Effector CD4-positive, alpha-beta T cell (primary cell): ENCODE data around the gene ZNF627.
A peak's percentile ranks its signal among the peaks of the same experiment; 100 is the strongest.
"Not testable (repeated sequence)": the region's sequence is repeated elsewhere in the genome, so short reads cannot be mapped to it uniquely, and the experiment has no call there.

Experiments
- DNase-seq: peaks from one replicate; pipeline ENCODE4 v3.0.0-alpha.2; 2020
- total RNA-seq: gene quantifications from one replicate; lab custom pipeline; 2026; lab: John Stamatoyannopoulos, UW

ZNF627 gene
- 9.0 reads per million, percentile 30 among the genes with 10 or more reads in this experiment for total RNA-seq

DNA sequence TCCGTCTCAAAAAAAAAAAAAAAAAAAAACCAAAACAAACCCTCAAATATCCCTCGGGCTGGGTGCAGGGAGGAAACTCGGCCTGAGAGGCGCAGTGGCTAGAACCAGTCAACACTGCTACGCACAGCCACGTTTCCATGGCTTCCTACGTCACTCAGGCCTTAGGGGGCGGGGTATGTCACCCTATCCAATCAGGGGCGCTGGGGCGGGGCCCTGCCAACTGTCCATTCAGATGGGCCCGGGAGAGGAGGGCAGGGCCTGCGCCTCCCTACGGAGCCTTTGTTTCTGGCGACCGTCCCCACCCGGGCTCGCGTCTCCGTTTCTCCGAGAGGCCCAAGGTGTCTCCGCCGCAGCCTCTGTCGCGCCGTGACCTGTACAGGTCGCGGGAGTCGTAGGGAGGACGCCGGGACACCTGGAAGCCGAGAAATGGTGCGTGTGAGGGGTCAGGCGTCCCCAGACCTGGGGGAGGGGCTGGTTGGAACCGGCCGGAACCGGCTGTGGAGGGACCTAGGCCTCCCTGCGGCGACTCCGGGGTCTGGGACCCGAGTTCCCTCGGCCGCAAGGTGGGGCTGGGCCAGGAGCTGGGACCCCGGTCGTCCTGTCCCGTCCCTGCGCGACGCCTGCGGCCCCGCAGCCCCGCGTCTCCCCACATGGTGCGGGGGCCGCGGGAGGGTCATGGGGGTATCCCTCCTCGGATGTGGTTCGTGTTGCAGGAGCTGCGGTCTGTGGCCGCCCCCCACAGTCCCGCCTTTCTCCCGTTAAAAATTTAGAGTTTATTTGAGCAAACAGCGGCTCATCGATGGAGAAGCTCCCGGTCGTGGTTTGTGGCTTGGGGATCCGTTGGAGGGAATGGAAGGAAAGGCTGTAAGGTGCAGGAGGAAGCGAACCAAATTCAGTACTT lies at the start of gene ZNF627:
Gene ZNF627, plus strand, starts transcription at position 282 of the 901 bp plus-strand sequence. Its CDS starts 145 bp downstream, at position 427.
- peak; percentile 94 for DNase-seq

DNA sequence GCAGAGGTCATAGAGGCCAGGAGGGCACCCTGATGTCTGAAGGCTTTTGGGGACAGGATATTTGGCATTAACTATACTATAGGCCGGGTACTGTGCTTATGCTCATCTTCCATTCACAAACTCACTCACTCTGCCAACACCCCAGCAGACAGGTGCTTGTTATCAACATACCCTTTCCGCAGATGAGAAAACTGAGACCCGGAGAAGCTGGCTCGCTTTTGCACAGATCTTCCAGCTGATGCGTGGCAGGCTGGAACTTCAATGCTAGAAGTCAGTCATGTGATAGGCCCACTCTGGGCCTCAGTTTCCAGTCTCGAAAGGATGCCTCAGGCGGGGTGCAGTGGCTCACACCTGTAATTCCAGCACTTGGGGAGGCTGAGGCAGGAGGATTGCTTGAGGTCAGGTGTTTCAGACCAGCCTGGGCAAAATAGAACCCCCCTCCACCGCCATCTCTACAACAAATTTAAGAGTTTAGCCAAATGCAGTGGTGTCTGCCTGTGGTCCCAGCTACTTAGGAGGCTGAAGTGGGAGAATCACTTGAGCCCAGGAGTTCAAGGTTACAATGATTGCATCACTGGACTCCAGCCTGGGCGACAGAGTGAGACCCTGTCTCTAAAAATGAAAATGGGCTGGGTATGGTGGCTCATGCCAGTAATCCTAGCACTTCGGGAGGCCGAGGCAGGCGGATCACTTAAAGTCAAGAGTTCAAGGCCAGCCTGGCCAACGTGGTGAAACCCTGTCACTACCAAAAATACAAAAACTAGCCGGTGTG lies 49.2 kb upstream of the ZNF627 start:
- DNase-seq, result no peak

DNA sequence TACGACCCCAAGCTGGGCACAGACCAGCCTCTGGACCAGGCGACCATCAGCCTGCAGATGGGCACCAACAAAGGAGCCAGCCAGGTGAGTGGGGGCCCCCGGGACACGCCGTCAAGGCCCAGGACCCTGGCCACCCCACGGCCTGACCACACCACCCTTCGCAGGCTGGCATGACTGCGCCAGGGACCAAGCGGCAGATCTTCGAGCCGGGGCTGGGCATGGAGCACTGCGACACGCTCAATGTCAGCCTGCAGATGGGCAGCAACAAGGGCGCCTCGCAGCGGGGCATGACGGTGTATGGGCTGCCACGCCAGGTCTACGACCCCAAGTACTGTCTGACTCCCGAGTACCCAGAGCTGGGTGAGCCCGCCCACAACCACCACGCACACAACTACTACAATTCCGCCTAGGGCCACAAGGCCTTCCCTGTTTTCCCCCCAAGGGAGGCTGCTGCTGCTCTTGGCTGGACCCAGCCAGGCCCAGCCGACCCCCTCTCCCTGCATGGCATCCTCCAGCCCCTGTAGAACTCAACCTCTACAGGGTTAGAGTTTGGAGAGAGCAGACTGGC lies 47.8 kb upstream of the ZNF627 start:
- no peak for DNase-seq

DNA sequence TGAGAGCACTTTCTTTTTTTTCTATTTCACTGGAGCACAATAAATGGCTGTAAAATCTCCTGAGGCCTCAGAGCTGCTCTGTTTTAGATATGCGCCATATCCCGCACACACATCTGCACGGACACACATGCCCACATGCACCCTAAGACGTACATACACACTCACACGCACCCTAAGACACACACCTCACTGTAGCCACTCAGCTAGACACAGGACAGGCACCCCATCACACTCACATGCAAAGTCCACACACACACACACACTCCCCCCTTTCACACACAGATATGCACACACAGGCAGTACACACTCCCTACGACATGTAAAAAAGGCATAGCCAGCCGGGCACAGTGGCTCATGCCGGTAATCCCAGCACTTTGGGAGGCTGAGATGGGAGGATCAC lies 47.0 kb upstream of the ZNF627 start:
- DNase-seq, result no peak

DNA sequence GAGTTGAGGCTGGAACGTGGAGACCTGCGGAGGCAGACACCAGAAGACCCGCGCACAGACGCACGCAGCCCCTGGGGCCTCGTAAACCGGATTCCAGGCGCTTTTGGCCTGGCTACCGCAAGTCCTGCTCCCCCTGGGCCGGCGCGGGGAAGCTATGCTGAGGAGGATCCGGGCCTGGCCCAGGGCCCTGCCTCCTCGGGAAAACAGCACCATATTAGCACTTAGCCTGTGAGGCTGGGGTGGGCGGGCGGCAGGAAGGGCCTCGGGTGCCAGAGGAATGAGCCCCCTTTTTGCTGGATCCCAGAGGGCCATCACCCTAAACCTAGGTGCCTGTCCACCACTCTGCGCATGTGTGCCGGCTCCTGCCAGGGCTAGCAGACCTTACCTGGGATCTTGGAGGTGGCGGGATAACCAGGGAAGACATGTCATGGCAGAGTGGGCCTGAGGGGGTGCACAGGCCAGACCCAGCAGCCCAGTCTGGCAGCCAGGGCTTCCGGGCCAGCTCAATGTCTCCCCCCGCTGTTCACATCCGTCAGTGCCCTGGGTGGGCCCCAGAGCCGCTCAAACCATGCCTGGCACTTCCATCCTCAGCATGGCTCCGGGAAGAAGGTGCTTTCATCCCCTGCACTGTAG lies 45.6 kb upstream of the ZNF627 start:
- DNase-seq, result no peak

DNA sequence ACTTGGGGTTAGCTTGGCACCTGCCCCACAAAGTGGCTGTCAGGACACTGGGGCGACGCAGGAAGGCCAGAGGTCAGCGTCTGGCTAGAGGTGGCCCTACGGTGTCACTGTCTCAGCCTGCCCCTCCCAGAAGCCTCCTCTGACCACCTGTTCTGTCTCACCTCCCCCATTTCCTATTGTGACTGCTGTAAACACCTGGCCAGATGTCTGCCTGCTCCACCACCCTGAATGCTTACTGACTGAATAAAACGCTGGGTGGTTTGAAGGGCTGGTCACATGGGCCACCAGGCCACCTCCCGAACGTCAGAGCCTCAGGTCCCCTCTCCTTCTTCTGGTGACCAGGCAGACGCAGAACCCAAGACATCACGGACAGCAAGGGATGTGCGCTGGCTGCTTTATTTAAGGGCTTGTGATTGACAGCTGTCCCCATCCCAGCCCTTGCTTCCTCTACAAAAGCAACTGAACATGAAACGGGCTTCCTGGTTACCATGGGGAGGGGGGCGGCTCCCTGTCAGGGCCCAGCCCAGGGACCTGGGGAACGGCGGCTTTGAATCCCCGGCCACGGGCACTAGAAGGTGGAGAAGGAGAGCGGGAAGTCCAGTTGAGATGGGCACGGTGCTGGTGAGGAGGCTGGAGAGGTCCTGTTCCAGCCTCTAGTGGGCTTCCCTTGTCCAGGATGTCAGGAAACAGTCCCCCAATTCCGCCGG lies 44.5 kb upstream of the ZNF627 start:
- DNase-seq, result no peak

DNA sequence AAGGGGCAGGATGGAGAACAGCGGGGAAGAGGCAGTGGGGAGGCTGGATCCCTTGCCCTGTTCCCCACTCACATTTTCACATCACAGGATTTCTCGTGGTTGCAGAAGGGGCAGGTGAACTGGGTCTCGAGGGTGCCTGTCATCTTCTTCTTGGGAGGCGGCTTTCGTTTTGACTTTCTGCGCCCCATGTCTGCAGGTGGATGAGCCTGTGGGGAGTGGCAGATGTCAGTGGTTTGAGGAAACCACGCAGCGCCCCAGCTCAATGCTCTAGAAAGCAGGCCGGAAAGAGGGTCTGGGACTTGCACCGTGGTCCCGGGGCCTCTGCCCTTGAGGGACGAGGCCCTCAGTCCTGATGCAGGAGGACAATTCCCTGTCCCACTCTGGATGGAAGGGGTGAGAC lies 43.1 kb upstream of the ZNF627 start:
- no peak for DNase-seq

DNA sequence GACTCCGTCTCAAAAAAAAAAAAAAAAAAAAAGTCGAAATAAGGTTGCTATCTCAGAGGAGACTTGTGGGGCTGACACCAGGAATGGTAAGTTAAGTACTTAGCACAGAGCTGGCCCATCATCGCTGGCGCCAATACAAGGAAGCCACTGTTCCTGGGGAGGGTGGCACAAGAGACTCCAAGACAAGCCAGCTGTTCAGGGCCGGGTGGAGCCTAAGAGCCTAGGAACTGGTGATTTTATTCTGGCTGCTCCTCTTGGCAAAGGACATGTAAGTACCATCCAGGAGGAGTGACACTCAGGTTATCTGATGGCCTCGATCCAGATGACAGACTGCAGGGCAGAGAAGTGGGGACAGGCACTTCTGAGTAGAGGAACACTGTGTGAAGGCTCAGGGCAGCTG lies 42.0 kb upstream of the ZNF627 start:
- DNase-seq, result no peak

DNA sequence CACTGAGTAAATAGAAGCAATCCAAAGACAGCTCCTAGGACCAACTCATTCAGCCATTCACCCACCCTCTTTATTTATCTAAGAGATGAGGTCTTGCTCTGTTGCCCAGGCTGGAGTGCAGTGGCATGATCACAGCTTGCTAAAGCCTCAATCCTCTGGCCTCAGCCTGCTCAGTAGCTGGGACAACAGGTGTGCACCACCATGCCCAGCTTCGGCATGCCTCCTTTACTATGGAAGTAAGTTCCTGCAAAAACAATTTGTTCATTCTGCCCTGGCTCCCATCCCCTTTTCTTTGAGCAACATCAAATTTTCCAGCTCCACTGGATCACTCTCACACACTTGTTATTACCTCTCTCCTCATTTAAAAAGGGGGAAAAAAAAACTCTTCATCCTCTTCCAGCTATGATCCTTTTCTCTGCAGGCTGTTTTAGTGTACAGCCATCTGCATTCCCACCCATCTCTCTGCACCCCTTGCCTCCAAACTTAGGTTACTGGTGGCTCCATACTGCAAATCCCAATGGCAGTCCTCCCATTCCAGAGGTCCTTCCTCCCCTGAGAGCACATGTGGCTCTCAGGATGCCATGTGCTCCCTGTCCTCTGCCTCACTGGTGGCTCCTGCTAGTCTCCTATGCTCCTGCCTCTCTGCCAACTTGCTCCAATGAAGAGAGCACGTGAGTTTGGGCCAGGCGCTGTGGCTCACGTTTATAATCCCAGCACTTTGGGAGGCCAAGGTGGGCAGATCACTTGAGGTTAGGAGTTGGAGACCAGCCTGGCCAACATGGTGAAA lies 40.5 kb upstream of the ZNF627 start:
- DNase-seq, result no peak

DNA sequence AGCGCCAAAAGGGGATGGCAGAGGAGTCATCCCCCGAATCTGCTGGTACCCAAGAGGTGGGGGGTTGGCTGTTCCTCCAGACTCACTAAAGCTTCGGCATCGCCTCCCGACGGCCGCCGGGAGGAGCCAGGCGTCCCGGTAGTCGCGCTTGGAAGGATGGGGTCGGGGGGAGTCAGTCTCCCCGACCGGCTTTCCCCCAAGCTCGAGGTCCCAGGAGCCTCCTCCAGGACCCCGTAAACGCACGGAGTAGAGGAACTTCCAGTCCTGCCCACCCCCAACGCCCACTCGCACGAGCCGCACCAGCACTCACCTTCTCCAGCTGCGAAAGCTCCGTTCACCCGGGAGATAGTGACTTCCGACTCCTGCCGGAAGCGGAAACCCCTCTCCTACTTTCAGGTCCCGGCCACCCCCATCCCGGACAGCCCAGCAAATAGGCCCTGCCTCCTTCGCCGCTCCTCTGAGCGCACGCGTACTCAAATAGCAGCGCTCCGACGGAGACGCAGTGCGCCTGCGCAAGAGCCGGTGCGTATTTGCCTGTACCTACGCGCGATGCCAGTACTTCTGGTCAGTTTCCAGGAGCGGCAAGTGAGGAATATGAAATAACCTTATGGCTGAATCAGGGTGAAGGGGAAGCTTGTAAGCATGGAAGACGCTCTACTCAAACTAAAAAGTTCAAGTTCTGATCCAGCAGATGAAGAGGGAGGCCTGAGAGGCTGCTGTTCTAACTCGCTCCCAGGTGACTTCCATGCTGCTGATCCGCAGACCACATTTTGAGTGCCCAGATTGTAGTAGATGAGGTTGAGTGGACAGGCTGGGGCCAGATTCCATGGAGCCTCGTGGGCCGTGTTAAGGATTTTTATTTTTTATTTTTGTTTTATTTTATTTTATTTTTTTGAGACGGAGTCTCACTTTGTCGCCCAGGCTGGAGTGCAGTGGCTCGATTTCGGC lies 38.1 kb upstream of the ZNF627 start, which contains the start of gene ELOF1:
Gene ELOF1, minus strand, starts transcription at position 350 of the 948 bp plus-strand sequence. CDS start 4,883 bp downstream, outside the sequence.
- DNase-seq, result peak; percentile 97

DNA sequence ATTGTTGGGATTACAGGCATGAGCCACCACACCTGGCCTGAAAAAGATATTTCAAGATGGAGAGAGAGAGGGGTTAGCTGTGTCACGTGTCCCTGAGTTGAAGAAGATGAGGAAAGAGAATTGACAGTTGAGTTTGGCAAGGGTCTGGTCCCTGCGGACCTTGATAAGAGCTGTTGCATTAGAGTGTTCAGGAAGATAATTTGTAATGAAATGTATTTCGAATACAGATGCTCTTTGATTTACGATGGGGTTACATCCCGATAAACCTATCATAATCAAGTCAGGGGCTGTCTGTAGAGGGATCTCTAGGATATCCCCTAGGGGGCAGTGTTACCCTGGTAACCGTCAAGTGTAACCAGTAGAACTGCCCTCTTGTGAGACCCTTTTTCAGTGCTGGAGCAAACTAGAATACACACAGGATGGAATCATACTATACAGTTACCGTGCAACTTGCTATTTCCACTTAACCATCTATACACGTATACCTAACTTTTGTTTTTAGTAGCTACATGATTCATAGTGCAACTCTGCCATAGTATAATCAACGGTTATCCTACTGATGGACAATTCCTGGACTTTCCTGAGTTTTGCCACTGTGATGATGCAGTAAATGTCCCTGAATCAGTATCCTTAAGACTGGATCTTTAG lies 36.8 kb upstream of the ZNF627 start:
- DNase-seq, result peak; percentile 46

DNA sequence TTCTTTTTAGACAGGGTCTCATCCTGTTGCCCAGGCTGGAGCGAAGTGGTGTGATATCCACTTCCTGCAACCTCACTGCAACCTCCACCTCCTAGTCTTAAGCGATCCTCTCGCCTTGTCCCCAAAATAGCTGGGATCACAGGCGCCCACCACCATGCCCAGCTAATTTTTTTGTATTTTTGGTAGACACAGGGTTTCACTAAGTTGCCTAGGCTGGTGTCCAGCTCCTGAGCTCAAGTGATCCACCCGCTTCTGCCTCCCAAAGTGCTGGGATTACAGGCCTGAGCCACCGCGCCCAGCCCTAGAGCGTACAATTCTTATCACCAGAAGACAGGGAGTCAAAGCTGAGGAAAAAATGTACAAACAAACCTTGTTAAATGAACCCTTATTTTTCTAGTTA lies 33.8 kb upstream of the ZNF627 start:
- DNase-seq, result no peak

DNA sequence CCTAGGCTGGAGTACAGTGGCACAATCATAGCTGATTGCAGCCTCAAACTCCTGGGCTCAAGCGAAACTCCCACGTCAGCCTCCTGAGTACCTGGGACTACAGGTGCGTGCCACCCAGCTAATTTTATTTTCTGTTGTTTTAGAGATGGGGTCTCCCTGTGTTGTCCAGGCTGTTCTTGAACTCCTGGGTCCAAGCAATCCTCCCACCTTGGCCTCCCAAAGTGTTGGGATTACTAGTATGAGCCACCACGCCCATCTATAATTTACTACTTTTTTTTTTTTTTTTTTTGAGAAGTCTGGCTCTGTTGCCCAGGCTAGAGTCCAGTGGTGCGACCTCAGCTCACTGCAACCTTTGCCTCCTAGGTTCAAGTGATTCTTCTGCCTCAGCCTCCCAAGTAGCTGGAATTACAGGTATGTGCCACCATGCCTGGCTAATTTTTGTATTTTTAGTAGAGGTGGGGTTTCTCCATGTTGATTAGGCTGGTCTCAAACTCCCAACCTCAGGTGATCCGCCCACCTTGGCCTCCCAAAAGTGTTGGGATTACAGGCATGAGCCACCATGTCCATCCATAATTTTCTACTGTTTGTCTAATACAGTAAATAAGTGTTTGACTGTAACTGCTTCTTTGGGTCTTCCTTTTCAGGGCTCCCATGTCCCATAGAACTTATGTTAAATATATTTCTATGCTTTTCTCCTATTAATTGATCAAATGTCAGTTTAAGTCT lies 33.0 kb upstream of the ZNF627 start:
- DNase-seq, result not testable (repeated sequence)

DNA sequence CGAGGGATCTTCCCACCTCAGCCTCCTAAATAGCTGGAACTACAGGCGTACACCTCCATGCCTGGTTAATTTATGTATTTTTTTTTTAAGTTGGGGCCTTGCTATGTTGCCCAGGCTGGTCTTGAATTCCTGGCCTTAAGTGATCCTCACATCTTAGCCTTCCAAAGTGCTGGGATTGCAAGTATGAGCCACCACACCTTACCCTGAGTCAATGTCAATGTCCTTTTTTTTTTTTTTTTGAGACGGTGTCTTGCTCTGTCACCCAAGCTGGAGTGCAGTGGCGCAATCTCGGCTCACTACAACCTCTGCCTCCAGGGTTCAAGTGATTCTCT lies 31.7 kb upstream of the ZNF627 start:
- not testable (repeated sequence) for DNase-seq

DNA sequence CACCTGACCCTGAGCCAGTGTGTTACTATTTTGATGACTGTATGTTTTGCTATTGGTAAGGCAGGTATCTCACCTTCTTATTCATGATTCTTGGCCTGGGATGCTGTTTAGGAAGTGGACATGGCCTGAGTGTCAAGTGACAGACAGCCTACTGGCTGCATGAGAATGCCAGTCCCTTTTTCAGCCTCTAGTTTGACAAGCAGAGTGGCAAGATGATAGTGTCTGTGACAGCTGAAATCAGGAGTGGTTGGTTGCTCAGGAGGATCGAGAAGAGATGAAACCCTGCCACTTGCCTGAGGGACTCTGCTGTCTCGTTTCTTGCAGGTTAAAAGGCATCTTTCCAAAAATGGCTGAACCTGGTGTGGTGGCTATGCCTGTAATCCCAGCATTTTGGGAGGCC lies 31.1 kb upstream of the ZNF627 start:
- DNase-seq, result no peak

DNA sequence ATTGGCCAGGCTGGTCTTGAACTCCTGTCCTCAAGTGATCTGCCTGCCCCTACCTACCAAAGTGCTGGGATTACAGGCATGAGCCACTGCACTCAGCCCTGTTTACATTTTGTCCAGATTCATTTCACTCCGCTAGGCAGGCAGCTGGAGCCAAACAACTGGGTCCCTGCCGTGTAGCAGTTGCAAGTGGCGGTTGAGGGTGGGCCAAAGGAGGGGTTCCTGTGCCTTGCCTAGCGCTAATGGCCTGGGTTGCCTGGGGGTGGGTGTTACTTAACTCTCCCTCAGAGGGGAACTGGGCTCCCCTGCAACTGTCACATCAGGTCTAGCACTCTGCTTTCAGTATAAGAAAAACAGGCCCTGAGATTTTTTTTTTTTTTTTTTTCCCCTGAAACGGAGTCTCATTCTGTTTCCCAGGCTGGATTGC lies 27.2 kb upstream of the ZNF627 start:
- no peak for DNase-seq

DNA sequence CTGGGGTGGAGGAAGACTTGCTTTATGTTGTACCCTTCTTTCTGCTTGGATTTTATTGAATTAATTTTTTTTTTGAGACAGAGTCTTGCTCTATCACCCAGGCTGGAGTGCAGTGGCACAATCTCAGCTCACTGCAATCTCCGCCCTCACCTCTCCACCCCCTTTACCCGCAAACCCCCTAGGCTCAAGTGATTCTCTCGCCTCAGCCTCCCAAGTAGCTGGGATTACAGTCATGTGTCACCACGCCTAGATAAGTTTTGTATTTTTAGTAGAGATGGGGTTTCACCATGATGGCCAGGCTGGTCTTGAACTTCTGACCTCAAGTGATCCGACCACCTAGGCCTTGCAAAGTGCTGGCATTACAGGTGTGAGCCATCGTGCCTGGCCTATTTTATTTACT lies 23.9 kb upstream of the ZNF627 start:
- DNase-seq, result not testable (repeated sequence)

DNA sequence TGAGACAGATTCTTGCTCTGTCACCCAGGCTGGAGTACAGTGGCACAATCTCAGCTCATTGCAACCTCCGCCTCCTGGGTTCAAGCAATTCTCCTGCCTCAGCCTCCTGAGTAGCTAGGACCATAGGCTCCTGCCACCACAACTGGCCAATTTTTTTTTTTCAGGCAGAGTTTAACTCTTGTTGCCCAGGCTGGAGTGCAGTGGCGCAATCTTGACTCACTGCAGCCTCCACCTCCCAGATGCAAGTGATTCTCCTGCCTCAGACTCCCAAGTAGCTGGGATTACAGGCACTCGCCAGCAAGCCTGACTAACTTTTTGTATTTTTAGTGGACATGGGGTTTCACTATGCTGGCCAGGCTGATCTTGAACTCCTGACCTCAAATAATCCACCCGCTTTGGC lies 23.5 kb upstream of the ZNF627 start:
- not testable (repeated sequence) for DNase-seq

DNA sequence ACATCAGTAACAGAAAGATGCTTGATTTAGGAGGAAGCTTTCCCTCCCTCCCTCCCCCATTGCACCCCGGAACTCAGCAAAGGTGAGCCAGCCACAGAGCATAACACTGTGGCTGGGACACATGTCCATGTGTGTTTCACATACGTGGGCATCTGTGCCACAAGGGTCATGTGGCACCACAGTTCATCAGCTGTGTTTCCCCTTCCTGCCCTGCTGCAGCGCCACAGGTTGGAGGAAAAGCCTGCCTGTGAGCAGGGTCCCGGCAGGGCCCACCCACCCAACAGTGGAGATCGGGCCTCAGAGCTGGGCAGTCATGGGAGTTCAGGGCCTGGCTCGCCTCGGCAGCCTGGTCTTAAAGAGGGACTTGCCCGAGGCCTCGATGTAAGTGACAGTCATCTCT lies 22.6 kb upstream of the ZNF627 start:
- no peak for DNase-seq
